PFSK-1 (cell line): Measurements from ENCODE around the gene KLK6.

Experiments
- FOXP2 ChIP-seq: optimal IDR thresholded peaks from 2 replicates; pipeline ENCODE3; 2011; ENCODE audit warnings: borderline replicate concordance, control low read depth, inconsistent platforms; ENCODE audit not compliant: insufficient read depth; ENCODE audit errors: extremely low read length, extremely low read depth
- POLR2AphosphoS5 ChIP-seq: IDR thresholded peaks from 2 replicates; pipeline ENCODE4 v1.6.1; 2012; ENCODE audit warnings: low read depth, mild to moderate bottlenecking, control low read depth, low read length, moderate library complexity
- REST ChIP-seq, 2 experiments: IDR thresholded peaks; 2 replicates each; pipeline versions ENCODE4 v1.6.1 to v1.8.0; 2011 to 2012; ENCODE audit warnings: low read depth in 2 of 2, low read length in 2 of 2, control low read depth in 1 of 2, inconsistent platforms in 1 of 2, mild to moderate bottlenecking in 1 of 2, moderate library complexity in 1 of 2; ENCODE audit not compliant: insufficient read depth in 1 of 2
- SIN3A ChIP-seq: IDR thresholded peaks from 2 replicates; pipeline ENCODE4 v1.6.1; 2012; ENCODE audit warnings: mild to moderate bottlenecking, low read length, moderate library complexity, borderline replicate concordance; ENCODE audit not compliant: insufficient read depth
- TAF1 ChIP-seq: IDR thresholded peaks from 2 replicates; pipeline ENCODE4 v1.6.1; 2012; ENCODE audit warnings: low read length, control low read depth, borderline replicate concordance; ENCODE audit not compliant: insufficient read depth

Gene KLK6

GRCh38 chr19:50943074-50943828 is 26.1 kb downstream of the KLK6 start:
- no peak for TF ChIP-seq REST (IDR thresholded peaks at IDR 0.05; ENCODE audit: insufficient read depth in 1 of 2, low read depth in 2 of 2, low read length in 2 of 2)
- TF ChIP-seq POLR2AphosphoS5 = no peak
- TF ChIP-seq SIN3A = no peak
- no peak for TF ChIP-seq TAF1
- no peak for TF ChIP-seq FOXP2

- no peak for TF ChIP-seq POLR2AphosphoS5
- no peak for TF ChIP-seq REST (IDR thresholded peaks at IDR 0.05; ENCODE audit: insufficient read depth in 1 of 2, low read depth in 2 of 2, low read length in 2 of 2)
- no peak for TF ChIP-seq SIN3A
- no peak for TF ChIP-seq FOXP2
- no peak for TF ChIP-seq TAF1
Measured at GRCh38 chr19:50939596-50939995, 29.8 kb downstream of the KLK6 start.

- TF ChIP-seq REST (IDR thresholded peaks at IDR 0.05; ENCODE audit: insufficient read depth in 1 of 2, low read depth in 2 of 2, low read length in 2 of 2) = no peak
- no peak for TF ChIP-seq POLR2AphosphoS5
- TF ChIP-seq FOXP2 = no peak
- no peak for TF ChIP-seq SIN3A
- TF ChIP-seq TAF1 = no peak
Measured at GRCh38 chr19:50933640-50934039, 35.8 kb downstream of the KLK6 start.

- no peak for TF ChIP-seq REST (IDR thresholded peaks at IDR 0.05; ENCODE audit: insufficient read depth in 1 of 2, low read depth in 2 of 2, low read length in 2 of 2)
- TF ChIP-seq POLR2AphosphoS5 = no peak
- no peak for TF ChIP-seq TAF1
- TF ChIP-seq FOXP2 = no peak
- no peak for TF ChIP-seq SIN3A
Measured at GRCh38 chr19:50932690-50933083, 36.7 kb downstream of the KLK6 start.
